T-helper 1 cell treated with Interleukin-12 subunit alpha and Interleukin-12 subunit beta and Interleukin-4 antibody, amounts not matched to agents 30 μg/mL and 1 μg/mL, for 36 hours (primary cell): ENCODE data around the gene TTBK2.

Experiments used
- H3K27ac Mint-ChIP-seq: one replicate; pipeline ENCODE4 v1.8.0; 2021; ENCODE audit warnings: mild to moderate bottlenecking, mixed read lengths
- H3K27me3 Mint-ChIP-seq: one replicate; pipeline ENCODE4 v1.8.0; 2021; ENCODE audit warnings: low read depth, mixed read lengths
- H3K36me3 Mint-ChIP-seq: one replicate; pipeline ENCODE4 v1.8.0; 2021; ENCODE audit warnings: low read depth, mixed read lengths
- H3K4me1 Mint-ChIP-seq: one replicate; pipeline ENCODE4 v1.8.0; 2021; ENCODE audit warnings: low read depth, mixed read lengths
- H3K4me3 Mint-ChIP-seq: one replicate; pipeline ENCODE4 v1.8.0; 2021; ENCODE audit warnings: mild to moderate bottlenecking, moderate library complexity, mixed read lengths
- H3K9me3 Mint-ChIP-seq: one replicate; pipeline ENCODE4 v1.8.0; 2021; ENCODE audit warnings: mixed read lengths

TTBK2 gene

DNA sequence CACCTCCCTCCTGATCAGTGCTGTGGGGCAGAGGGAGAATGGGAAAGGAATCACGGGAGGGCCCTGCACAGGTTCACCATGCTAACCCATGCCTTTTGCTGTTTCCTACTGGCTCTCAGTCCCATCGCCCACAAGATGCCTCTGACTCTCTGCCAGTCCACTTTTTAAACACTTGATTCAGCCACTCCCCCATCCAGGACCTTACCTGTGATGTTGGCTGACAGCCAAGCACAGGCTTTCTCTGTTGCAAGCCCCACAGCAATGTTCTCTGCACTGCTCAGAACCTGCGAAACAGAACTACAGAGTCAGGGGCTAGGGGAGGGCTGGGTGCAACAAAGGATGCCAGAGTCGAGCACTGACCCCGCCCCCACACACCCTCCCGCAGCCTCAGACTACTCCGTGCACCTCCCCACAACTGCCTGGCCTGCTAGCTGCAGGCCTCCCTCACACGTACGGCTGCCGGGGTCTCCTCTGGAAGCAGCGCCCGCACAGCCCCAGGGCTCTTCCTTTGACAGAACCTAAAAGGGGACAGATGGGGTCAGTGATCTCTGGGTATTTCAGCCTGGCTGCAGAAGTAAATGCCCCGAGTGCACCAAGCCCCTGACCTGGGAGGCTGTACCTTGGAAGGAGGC is 192.7 kb downstream of the TTBK2 start:
- no peaks in the 10 kb centered on the region for H3K9me3 Mint-ChIP-seq
- H3K4me3 Mint-ChIP-seq = no peak overlapping the region
- no peaks in the 10 kb centered on the region for H3K4me1 Mint-ChIP-seq
- no peaks in the 10 kb centered on the region for H3K27me3 Mint-ChIP-seq
- H3K36me3 Mint-ChIP-seq = peaks cover 23% of the 10 kb centered on the region
- H3K27ac Mint-ChIP-seq = no peak overlapping the region

DNA sequence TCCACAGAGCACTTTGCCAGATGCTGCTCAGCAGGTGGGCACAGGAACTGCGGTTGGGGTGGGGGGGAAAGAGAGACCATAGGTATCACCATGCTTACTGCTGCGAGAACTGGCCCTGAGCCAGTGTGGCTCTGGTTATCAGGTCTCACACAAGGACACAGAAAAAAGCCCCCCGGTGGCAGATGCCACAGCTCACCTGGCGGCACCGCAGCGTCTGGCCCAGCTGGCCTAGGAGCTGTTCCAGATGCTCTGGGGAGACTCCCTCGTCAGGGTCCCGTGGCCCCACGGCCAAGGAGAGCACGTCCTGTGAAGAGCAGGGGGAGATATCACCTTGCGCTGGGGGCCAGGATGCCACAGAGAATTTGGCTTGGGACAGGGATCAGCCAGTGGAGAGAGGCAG is 194.5 kb downstream of the TTBK2 start:
- no peak overlapping the region for H3K27ac Mint-ChIP-seq
- H3K27me3 Mint-ChIP-seq = no peaks in the 10 kb centered on the region
- no peaks in the 10 kb centered on the region for H3K9me3 Mint-ChIP-seq
- H3K4me3 Mint-ChIP-seq = no peak overlapping the region
- H3K36me3 Mint-ChIP-seq = peaks cover 18% of the 10 kb centered on the region
- H3K4me1 Mint-ChIP-seq = no peaks in the 10 kb centered on the region

DNA sequence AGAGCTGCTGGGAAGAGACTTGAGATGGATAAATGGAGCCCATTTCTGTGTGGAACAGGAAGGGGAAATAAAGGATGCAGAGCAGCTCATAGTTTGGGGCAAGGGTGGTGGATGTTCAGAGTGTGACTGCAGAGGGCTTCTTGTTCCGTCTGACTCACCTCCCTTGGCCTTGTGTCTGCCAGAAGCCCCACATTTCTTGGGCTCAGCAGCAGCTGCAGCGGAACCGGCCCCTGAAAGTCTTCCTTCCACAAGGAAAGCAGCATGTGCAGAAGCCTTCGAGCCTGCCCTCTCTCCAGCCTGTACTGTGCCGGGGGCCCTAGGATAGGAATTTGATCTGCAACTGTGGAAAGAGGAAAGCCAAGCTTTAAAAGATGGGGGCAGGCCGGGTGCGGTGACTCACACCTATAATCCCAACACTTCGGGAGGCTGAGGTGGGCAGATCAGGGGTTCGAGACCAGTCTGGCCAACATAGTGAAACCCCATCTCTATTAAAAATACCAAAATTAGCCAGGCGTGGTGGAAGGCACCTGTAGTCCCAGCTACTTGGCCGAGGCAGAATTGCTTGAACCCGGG is 195.2 kb downstream of the TTBK2 start:
- Mint-ChIP-seq H3K27me3 (no peaks in the 10 kb centered on the region), H3K36me3 (peaks cover 16% of the 10 kb centered on the region), H3K27ac (no peak overlapping the region)

DNA sequence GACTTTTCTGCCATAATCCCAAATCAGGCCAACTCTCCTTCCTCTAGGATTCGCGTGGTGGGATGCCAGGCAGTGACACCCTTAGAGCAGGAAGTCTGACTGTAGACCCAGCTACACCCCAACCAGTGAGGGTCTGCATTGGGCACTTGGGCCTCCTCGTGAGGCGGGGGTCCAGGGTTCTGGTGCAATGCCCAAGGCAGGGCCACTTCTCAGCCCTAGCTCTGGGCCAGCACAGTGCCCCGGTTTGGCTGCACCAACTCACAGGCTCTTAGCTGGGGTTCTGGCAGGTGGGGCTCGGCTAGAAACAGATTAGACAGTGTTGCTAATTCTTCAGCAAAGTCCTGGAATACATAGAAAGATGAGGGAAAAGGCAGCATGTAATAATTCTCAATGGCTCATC is 196.3 kb downstream of the TTBK2 start:
- Mint-ChIP-seq H3K27me3 (no peaks in the 10 kb centered on the region), H3K27ac (no peak overlapping the region), H3K4me1 (no peaks in the 10 kb centered on the region), H3K4me3 (no peak overlapping the region), H3K36me3 (peaks cover 16% of the 10 kb centered on the region), H3K9me3 (no peaks in the 10 kb centered on the region)

More for the DNA sequence above, 195.2 kb downstream of the TTBK2 start:
- H3K9me3 Mint-ChIP-seq = no peaks in the 10 kb centered on the region
- no peaks in the 10 kb centered on the region for H3K4me1 Mint-ChIP-seq
- H3K4me3 Mint-ChIP-seq = no peak overlapping the region

DNA sequence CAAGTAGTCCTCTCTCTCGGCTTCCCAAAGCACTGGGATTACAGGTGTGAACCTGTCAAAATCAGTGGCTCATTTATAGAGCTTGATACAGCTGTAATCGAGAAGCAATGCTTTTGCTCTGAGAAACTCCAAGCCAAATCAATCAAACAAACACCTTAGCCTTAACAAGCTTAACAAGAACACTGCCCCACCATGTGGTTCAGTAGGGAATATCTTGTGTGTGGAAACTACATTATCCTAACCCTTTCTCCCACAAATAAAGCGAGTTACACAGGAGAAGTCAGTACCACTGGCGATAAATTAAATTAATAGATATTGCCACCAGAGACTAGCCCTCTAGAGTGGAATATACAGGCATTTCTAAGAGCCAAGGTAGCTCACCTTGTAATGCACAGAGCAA is 197.5 kb downstream of the TTBK2 start:
- H3K4me1 Mint-ChIP-seq = no peaks in the 10 kb centered on the region
- no peak overlapping the region for H3K27ac Mint-ChIP-seq
- peaks cover 14% of the 10 kb centered on the region for H3K36me3 Mint-ChIP-seq
- H3K27me3 Mint-ChIP-seq = no peaks in the 10 kb centered on the region
- no peaks in the 10 kb centered on the region for H3K9me3 Mint-ChIP-seq
- no peak overlapping the region for H3K4me3 Mint-ChIP-seq

DNA sequence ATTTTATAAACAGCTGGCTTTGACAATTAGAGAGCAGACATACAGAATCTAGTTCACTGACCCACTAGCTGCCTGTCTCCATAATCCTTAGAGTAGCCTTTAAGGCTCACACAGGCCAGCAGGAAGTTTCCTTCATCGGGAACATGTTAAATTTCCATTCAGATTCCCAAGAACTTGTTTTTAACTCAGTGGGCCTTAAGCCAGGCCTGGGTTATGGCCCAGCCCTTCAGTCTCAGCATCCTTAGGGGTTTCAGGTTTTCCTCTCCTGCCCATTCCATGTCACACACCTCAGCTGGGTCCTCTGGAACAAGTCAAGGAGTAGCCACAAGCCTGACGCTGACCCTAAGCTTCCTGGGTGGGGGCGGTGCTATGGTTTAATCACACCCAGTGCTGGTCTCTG is 198.7 kb downstream of the TTBK2 start:
- Mint-ChIP-seq H3K36me3 (peaks cover 14% of the 10 kb centered on the region), H3K27ac (no peak overlapping the region), H3K27me3 (no peaks in the 10 kb centered on the region), H3K4me3 (no peak overlapping the region), H3K4me1 (no peaks in the 10 kb centered on the region), H3K9me3 (no peaks in the 10 kb centered on the region)

DNA sequence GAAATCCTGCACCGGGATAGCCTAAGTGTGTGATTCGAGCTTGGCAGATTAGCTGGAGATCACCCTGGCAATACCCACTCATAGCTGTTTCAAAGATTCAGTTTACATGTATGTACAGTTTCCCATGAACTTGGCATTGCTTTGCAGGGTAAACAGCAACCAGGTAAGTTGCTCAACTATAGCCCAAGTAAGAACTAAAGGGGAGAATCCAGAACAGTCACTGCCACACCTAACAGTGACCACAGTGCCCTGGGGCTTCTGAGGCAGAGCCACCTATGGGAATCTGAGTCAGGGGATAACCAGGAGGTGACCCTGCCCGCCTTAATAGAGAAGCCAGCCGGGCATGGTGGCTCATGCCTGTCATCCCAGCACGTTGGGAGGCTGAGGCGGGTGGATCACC is 199.6 kb downstream of the TTBK2 start:
- no peaks in the 10 kb centered on the region for H3K4me1 Mint-ChIP-seq
- H3K27ac Mint-ChIP-seq = no peak overlapping the region
- H3K4me3 Mint-ChIP-seq = no peak overlapping the region
- peaks cover 11% of the 10 kb centered on the region for H3K36me3 Mint-ChIP-seq
- H3K27me3 Mint-ChIP-seq = no peaks in the 10 kb centered on the region
- no peaks in the 10 kb centered on the region for H3K9me3 Mint-ChIP-seq

DNA sequence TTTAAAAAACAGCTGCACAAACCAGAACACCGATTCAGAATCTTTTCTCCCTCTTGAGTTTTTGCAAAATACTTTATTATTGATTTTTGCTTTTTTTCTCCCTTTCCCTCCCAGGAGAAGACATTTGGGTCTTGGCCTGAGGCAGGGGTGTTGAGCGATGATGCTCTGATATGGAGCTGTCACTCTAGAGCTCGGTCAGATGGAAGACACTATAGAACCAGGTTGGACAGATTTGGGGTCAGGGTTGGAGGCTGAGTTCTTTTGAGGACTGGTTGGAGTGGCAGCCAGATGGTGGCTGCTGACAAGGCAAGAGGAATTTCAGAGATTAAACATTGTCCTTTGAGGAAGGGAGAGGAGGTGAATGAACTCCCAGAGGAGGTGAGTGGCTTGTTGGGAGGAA is 200.5 kb downstream of the TTBK2 start:
- H3K27me3 Mint-ChIP-seq = no peaks in the 10 kb centered on the region
- no peaks in the 10 kb centered on the region for H3K4me1 Mint-ChIP-seq
- no peaks in the 10 kb centered on the region for H3K9me3 Mint-ChIP-seq
- H3K36me3 Mint-ChIP-seq = peaks cover 6% of the 10 kb centered on the region
- no peak overlapping the region for H3K4me3 Mint-ChIP-seq
- H3K27ac Mint-ChIP-seq = no peak overlapping the region

DNA sequence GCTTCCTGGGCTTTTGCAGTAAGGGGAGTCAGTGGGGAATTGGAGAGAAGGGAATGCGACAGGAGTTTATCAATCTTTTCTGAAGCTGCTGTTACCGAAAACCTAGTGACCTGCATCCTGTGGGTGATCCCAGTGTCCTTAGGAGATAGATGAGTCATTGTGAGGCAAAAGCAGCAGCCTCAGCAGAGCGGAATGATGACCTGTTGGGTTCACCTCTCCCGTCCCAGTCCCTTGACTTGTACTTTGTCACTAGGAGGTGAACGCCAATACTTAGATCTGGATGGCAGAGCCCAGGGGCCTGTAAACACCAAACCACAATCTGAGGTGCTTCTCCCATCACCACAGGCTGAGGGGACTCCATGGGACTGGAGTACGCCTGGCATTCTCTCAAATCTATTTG is 201.5 kb downstream of the TTBK2 start:
- H3K4me3 Mint-ChIP-seq = no peak overlapping the region
- no peaks in the 10 kb centered on the region for H3K9me3 Mint-ChIP-seq
- no peaks in the 10 kb centered on the region for H3K4me1 Mint-ChIP-seq
- peaks cover 2% of the 10 kb centered on the region for H3K36me3 Mint-ChIP-seq
- H3K27ac Mint-ChIP-seq = no peak overlapping the region
- no peaks in the 10 kb centered on the region for H3K27me3 Mint-ChIP-seq

DNA sequence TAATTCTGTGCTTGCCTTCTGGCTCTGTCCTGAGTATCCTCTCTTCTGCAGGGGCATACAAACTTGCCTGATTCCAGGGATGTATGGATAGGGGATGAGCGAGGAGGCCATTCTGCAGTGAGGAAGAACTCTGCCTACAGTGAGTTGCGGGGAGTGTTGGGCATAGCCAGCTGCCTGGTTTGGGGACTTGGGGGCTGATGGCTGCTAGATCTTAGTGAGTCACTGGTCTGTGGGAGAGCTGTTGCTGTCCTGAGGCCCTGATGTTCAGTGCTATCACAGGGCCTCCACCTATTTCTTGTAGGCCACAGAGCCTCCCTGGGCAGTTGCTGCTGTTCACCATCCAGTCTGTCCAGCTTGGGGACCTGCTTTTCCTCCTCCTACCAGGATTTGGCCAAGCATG is 204.0 kb downstream of the TTBK2 start:
- no peak overlapping the region for H3K27ac Mint-ChIP-seq

DNA sequence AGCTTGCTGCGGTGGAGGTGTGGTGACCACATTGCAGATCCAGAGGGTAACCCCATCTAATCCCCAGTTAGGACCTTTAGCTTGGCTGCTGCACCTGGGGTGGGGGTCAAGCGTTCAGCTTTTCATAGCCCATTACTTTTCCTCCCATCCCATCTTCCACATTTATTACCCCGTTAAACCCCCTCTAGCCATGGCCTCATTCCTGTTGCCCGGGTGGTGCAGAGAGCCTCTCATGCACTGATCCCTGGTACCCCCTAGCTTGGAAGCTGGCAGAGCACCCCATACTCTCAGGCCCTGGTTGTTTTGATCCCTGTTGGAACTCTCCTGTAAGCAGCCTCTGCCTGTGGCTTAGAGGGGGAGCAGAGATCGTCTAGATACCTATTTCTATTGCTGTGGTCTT is 204.5 kb downstream of the TTBK2 start:
- Mint-ChIP-seq H3K36me3 (no peaks in the 10 kb centered on the region), H3K4me3 (no peak overlapping the region), H3K9me3 (no peaks in the 10 kb centered on the region), H3K27me3 (no peaks in the 10 kb centered on the region), H3K4me1 (no peaks in the 10 kb centered on the region), H3K27ac (no peak overlapping the region)

More for the DNA sequence above, 204.0 kb downstream of the TTBK2 start:
- H3K36me3 Mint-ChIP-seq = no peaks in the 10 kb centered on the region
- H3K4me3 Mint-ChIP-seq = no peak overlapping the region
- H3K4me1 Mint-ChIP-seq = no peaks in the 10 kb centered on the region
- H3K9me3 Mint-ChIP-seq = no peaks in the 10 kb centered on the region
- H3K27me3 Mint-ChIP-seq = no peaks in the 10 kb centered on the region

DNA sequence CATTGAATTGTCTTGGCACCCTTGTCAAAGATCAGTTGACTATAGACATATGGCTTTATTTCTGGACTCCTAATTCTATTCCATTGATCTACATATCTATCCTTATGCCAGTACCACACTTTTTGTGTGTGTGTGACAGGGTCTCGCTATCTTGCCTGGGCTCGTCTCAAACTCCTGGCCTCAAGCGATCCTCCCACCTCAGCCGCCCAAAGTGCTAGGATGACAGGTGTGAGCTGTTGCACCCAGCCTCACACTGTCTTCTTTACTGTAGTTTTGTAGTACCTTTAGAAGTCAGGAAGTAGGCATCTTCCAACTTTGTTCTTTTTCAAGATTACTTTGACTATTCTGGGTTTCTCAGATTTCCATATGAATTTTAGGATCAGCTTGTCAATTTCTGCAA is 208.0 kb downstream of the TTBK2 start:
- Mint-ChIP-seq H3K27me3 (no peaks in the 10 kb centered on the region), H3K4me3 (no peak overlapping the region), H3K36me3 (no peaks in the 10 kb centered on the region), H3K9me3 (no peaks in the 10 kb centered on the region), H3K27ac (no peak overlapping the region), H3K4me1 (peaks cover 4% of the 10 kb centered on the region)

DNA sequence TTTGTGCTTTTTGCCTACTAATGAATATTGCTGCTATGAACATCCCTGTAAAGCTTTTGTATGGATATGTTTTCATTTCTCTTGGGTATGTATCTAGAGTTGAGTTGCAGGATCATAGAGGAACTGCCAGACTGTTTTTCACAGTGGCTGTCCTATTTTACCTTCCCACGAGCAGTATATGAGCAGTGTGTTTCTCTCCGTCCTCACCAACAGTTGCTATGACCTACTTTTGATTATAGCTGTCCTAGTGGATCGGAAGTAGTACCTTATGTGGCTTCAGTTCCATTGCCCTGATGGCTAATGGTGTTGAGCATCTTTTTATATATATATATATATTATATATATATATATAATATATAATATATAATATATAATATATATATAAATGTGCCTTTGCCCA is 208.8 kb downstream of the TTBK2 start:
- no peaks in the 10 kb centered on the region for H3K9me3 Mint-ChIP-seq
- H3K27me3 Mint-ChIP-seq = no peaks in the 10 kb centered on the region
- H3K36me3 Mint-ChIP-seq = no peaks in the 10 kb centered on the region
- no peak overlapping the region for H3K27ac Mint-ChIP-seq
- H3K4me3 Mint-ChIP-seq = no peak overlapping the region
- H3K4me1 Mint-ChIP-seq = peaks cover 4% of the 10 kb centered on the region

DNA sequence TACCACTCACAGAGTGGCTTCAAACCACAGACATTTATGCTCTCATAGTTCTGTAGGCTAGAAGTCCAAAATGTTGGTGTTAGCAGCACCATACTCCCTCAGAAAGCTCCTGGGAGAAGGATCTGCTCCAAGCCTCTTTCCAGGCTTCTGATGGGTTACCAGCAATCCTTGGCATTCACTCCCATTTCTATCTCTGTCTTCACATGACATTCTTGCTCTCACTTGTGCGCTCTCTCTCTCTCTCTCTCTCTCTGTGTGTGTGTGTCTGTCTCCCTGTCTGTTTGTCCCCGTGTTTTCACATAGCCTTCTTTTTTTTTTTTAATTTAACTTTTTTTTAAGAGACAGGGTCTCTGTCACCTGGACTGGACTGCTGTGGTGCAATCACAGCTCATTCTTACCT is 209.9 kb downstream of the TTBK2 start:
- no peak overlapping the region for H3K27ac Mint-ChIP-seq
- no peak overlapping the region for H3K4me3 Mint-ChIP-seq
- H3K4me1 Mint-ChIP-seq = peaks cover 4% of the 10 kb centered on the region
- H3K27me3 Mint-ChIP-seq = no peaks in the 10 kb centered on the region
- H3K36me3 Mint-ChIP-seq = no peaks in the 10 kb centered on the region
- H3K9me3 Mint-ChIP-seq = no peaks in the 10 kb centered on the region

DNA sequence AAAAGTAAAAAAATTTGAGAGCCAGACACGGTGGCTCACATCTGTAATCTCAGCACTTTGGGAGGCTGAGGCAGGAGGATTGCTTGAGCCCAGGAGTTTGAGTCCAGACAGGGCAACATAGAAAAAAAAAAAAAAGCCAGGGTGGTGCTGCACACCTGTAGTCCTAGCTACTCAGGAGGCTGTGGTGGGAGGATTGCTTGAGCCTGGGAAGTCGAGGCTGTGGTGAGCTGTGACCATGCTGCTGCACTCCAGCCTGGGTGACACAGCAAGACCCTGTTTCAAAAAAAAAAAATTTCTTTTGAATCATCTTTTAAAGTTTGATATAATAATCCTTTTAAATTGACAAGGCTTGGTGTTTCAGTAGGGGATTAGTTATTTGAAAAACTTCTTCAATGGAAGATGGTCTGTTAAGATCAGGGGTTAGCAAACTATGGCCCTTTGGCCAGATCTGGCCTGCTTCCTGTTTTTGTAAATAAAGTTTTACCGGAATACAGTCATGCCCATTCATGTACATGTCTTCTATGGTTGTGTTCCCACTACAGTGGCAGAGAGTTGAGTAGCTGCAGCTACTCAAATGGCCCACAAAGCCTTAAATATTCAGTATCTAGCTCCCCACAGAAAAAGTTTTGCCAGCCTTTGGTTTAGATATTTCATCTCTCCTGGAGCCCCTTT is 212.6 kb downstream of the TTBK2 start:
- Mint-ChIP-seq H3K27me3 (no peaks in the 10 kb centered on the region), H3K9me3 (no peaks in the 10 kb centered on the region), H3K4me1 (peaks cover 4% of the 10 kb centered on the region), H3K36me3 (no peaks in the 10 kb centered on the region), H3K4me3 (no peak overlapping the region), H3K27ac (no peak overlapping the region)
